Ureter (tissue), 1 donor: ENCODE results near the gene LRRC75B. TPM values are rescaled to one million over a fixed set of nuclear protein-coding genes. Genes with fewer than 3 reads are reported as not detected.
"Not testable (repeated sequence)": the region's sequence is repeated elsewhere in the genome, so short reads cannot be mapped to it uniquely, and the experiment has no call there.

Experiments
- DNase-seq: peaks from one replicate; pipeline ENCODE4 v3.0.0-alpha.2; 2020; ENCODE audit warnings: low spot score
- total RNA-seq: library from RNA; stranded (reverse); gene quantifications from one replicate; pipeline ENCODE4 v1.2.4, GENCODE V29; 2023
- donor health status: DM: yes; HTN: yes; CAD: no.

The LRRC75B gene
- total RNA-seq, 1 donor from 2014 or later, result 7.8 TPM

- DNase-seq, result no peak
These were observed 39.1 kb downstream of the LRRC75B start for GRCh38 chr22:24553597-24554312.

GRCh38 chr22:24552503-24553286 is 40.2 kb downstream of the LRRC75B start:
- not testable (repeated sequence) for DNase-seq

GRCh38 chr22:24550902-24551435 is 41.9 kb downstream of the LRRC75B start:
- no peak for DNase-seq

GRCh38 chr22:24550028-24550901 is 42.6 kb downstream of the LRRC75B start:
- no peak for DNase-seq

- DNase-seq, result no peak
These were observed 44.1 kb downstream of the LRRC75B start for GRCh38 chr22:24548812-24549211.

GRCh38 chr22:24543679-24544243 is 49.1 kb downstream of the LRRC75B start:
- DNase-seq, result no peak

- no peak for DNase-seq
These were observed 49.7 kb downstream of the LRRC75B start for GRCh38 chr22:24543185-24543601.

- no peak for DNase-seq
These were observed 50.2 kb downstream of the LRRC75B start for GRCh38 chr22:24542641-24543040.

- no peak for DNase-seq
These were observed 51.0 kb downstream of the LRRC75B start for GRCh38 chr22:24541681-24542515.

GRCh38 chr22:24540470-24540869 is 52.4 kb downstream of the LRRC75B start:
- no peak for DNase-seq

GRCh38 chr22:24536089-24536488 is 56.8 kb downstream of the LRRC75B start:
- DNase-seq, result no peak

Other genes with a start within 250 kb of the LRRC75B start
- gene ADORA2A, start 165.5 kb downstream of the LRRC75B start, total RNA-seq, result 3.3 TPM
- gene UPB1, start 97.7 kb downstream of the LRRC75B start, total RNA-seq, result 0.26 TPM
- 79.0 TPM for gene GUCD1, start 37.9 kb downstream of the LRRC75B start, total RNA-seq
- gene SNRPD3, start 37.1 kb downstream of the LRRC75B start, total RNA-seq, result 88.7 TPM
- 8.2 TPM for gene GGT1, start 10.1 kb upstream of the LRRC75B start, total RNA-seq
- not detected for gene PIWIL3, start 181.6 kb upstream of the LRRC75B start, total RNA-seq
- gene SGSM1, start 213.1 kb upstream of the LRRC75B start, total RNA-seq, result 10.6 TPM